ENCODE data around the gene FMNL2.
"Not testable (repeated sequence)": the region's sequence is repeated elsewhere in the genome, so short reads cannot be mapped to it uniquely, and the experiment has no call there.

The FMNL2 gene

DNA sequence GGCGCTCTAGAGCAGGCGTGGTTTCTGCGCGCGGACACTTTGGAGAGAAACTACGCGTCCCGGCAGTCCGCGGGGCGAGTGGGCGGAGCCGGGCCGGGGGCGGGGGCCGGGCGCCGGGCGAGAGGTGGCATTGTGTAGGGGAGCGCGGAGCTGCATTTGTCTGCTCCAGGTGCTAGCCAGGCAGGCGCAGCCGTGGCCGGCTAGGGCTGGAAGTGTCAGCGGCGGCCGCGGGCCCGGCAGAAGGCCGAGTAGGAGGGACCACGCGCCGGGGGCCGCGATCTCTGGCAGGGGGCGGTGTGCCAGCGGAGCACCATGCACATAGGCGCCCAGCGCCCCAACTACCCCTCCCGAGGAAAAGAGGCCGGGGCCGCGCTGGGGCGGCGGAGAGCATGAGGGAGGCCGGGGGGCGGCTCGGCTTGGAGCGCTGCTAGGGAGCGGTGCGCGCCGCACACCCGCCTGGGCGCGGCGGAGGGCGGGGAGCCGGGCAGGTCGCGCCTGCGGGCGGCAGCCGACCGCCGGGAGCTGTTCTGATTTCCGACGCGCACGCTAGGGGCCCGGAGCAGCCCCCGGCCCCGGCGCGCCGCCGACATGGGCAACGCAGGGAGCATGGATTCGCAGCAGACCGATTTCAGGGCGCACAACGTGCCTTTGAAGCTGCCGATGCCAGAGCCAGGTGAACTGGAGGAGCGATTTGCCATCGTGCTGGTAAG is at the start of gene FMNL2:
FMNL2 (plus strand) TSS at position 159 of the 710 bp plus-strand sequence.
- peak in 1 of 2 donors; percentile 3 for DNase-seq (ENCODE audit: low read depth in 2 of 2)

- DNase-seq (ENCODE audit: low read depth in 2 of 2), result no peak
Observed at GRCh38 chr2:152292991-152293390, 42.0 kb upstream of the FMNL2 start.

DNA sequence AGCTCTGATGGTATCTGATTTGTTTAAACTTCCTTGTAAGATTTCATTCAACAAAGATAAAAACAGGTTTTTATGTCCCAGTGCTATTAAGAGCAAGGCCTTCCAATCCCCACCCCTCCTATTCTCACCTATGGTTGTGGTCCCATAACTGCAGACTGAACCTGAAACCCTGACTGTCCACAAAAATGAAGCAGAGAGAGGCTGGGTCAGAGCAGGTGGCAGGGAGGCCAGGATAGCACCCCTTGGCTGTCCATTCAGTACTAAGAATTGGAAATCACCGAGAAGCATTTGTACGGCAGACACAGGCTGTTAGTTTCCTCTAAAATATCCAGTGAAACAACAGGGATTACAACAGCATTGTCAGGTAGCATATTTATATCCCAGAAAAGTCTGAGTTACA is 37.3 kb upstream of the FMNL2 start:
- no peak for DNase-seq (ENCODE audit: low read depth in 2 of 2)

DNA sequence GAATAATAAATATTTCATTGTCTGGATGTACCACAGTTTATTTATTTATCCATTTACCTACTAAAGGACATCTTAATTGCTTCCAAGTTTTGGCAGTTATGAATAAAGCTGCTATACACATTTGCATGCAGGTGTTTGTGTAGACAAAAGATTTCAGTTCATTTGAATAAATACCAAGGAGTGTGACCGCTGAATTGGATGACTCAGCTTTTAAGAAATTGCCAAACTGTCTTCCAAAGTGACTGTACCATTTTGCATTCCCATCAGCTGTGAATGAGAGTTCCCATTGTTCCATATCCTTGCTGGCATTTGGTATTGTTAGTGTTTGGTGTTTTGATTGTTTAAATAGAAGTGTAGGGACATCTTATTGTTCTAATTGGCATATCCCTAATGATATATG is 36.2 kb upstream of the FMNL2 start:
- no peak for DNase-seq (ENCODE audit: low read depth in 2 of 2)

DNA sequence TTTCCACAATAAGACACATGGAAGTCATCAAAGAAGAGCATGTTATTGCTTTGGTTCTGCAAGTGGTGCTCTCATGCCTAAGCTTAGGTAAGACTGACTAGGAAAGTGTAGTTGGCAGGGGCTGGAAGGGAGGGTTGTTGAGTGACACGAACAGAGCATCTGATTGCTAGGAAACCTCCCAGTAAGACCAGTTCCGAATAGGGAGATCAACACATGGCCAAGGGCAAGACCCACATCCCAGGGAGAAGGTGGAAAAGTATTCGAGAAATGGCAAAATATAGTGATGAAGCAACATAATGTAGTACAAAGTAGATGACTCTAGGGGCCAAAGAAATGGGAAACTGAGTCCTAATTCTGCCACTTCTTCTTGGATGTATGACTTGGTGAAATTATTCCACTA is 33.8 kb upstream of the FMNL2 start:
- no peak for DNase-seq (ENCODE audit: low read depth in 2 of 2)

GRCh38 chr2:152303951-152304350 is 31.0 kb upstream of the FMNL2 start:
- no peak for DNase-seq (ENCODE audit: low read depth in 2 of 2)

- no peak for DNase-seq (ENCODE audit: low read depth in 2 of 2)
Observed at GRCh38 chr2:152304836-152305235, 30.1 kb upstream of the FMNL2 start.

DNA sequence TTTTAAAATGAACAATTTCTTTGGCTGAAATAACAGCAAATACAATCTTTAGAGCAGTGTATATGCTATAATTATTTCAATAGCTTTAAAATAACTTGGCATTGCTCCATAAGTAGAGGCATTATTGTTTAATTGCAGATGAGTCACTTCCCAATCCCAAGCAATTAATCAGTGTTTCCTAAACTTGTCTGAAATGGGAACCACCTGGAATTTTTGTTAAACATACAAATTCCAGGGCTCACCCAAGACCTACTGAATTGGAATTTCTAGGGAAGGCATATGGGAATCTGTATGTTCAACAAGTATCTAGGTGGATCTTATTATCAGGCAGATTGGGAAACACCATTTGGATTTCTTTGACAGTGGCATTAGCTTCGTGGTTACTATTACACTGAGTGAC is 27.1 kb upstream of the FMNL2 start:
- DNase-seq (ENCODE audit: low read depth in 2 of 2), result no peak

DNA sequence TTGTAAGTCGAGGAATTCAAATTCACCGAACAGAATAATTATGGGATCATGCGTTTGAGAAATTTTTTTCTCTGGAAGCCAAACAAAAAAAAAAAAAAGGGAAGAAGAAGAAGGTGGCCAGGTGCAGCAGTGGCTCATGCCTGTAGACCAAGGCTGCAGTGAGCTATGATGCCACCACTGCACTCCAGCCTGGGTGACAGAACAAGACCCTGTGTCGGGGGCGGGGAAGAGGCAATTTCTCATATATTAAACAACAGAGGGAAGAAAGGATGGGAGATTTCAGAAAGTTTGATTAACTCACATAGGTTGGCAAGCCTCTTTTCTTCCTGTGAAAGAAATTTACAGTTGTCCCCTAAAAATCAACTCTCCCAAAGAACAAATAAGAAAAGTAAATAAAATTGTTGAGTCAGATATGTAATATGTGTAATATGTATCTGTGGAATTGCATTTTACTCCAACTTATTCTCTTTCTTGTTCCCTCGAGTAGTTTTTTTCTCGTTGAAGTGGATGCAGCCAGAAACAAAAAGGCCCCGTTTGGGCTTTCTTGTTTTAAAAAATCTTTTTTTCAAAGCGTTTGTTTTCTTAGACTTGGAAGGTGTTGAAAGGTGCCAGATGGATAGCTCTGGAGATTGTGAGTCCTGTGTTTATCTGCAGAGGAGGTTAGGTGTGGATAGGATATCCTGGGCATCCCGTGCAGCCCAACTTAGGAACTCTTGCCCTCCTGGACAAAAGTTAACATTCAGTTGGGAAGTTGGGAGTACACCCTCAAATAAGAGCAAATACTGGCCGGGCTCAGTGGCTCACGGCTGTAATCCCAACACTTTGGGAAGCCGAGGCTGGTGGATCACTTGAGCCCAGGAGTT is 25.4 kb upstream of the FMNL2 start:
- DNase-seq (ENCODE audit: low read depth in 2 of 2), result no peak

GRCh38 chr2:152319822-152320570 is 15.0 kb upstream of the FMNL2 start:
- DNase-seq (ENCODE audit: low read depth in 2 of 2), result no peak

DNA sequence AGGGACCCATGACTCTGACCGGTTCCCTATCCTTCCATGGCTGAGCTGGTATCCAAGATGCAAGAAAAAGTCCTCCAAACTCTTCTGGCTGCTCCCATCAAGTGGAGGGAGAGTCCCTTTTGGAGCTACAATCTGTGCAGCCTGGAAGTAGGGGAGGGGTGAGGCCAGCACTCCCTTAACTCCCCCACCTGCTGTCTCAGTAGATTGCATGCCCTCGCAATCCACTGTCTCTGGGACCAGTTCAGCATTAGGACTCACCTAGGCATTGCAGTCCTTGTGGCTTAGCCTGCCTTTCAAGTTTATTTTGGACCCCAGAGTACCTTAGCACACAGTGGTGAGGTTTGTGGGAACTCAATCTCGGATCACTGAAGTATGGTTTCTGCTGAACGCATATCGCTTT is 14.2 kb upstream of the FMNL2 start:
- DNase-seq (ENCODE audit: low read depth in 2 of 2), result no peak

GRCh38 chr2:152322222-152322621 is 12.8 kb upstream of the FMNL2 start:
- DNase-seq (ENCODE audit: low read depth in 2 of 2), result no peak

DNA sequence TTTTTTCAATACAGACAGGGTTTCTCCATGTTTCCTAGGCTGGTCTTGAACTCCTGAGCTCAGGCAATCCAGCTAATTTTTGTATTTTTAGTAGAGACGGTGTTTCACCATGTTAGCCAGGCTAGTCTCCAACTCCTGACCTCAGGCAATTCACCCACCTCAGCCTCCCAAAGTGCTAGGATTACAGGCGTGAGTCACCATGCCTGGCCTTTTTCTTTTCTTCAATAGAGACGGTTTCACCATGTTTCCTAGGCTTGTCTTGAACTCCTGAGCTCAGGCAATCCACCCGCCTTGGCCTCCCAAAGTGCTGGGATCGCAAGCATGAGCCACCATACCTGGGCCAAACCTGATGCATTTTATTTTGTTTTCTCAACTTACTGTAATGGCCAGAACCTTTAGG is 9.8 kb upstream of the FMNL2 start:
- DNase-seq (ENCODE audit: low read depth in 2 of 2), result not testable (repeated sequence)

GRCh38 chr2:152326710-152327109 is 8.3 kb upstream of the FMNL2 start:
- no peak for DNase-seq (ENCODE audit: low read depth in 2 of 2)

DNA sequence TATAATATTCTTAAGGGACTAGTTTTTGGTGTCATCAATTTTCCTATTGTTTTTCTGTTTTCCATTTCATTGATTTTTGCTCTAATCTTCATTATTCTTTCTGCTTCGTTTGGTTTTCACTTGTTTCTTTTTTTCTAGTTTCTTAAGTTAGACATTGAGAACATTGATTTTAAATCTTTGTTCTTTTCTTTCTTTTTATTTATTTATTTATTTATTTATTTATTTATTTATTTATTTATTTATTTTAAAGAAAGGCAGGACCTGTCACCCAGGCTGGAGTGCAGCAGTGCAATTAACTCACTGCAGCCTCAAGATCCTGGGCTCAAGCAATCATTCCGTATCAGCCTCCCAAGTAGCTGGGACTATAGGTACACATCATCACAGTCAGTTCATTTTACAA is 7.0 kb upstream of the FMNL2 start:
- DNase-seq (ENCODE audit: low read depth in 2 of 2), result no peak

DNA sequence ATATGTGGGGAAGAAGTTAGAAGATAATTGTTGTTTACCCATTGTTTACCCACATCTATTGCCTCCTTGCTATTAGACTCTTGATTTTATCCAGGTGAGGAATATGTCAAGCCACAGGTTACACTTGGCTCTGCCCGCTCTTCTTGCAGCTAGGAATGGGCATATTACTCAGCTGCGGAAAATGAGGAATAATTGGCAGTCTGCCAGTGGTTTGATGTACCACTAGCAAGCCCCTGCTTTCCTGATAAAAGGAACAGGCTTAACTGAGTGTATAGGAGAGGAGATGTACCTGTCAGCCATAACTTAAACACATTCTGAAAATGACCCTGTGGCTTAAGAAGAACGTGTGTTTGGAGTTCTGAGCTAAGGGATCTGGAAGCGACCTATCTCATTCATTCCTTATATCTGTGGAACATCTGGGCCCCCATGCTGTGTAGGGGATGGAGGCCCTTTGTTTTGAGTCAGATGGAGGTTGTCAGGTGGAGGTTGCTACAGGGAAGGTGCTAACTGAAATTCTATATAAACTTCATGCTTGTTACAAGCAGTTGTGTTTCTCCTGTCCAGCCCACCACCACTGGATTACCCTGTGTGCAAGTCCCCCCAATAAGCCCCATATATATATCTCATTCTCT is 4.6 kb upstream of the FMNL2 start:
- no peak for DNase-seq (ENCODE audit: low read depth in 2 of 2)

- DNase-seq (ENCODE audit: low read depth in 2 of 2), result no peak
Observed at GRCh38 chr2:152334701-152335015, 316 bp upstream of the FMNL2 start.

- no peak for DNase-seq (ENCODE audit: low read depth in 2 of 2)
Observed at GRCh38 chr2:152335726-152336118, 748 bp downstream of the FMNL2 start.

DNA sequence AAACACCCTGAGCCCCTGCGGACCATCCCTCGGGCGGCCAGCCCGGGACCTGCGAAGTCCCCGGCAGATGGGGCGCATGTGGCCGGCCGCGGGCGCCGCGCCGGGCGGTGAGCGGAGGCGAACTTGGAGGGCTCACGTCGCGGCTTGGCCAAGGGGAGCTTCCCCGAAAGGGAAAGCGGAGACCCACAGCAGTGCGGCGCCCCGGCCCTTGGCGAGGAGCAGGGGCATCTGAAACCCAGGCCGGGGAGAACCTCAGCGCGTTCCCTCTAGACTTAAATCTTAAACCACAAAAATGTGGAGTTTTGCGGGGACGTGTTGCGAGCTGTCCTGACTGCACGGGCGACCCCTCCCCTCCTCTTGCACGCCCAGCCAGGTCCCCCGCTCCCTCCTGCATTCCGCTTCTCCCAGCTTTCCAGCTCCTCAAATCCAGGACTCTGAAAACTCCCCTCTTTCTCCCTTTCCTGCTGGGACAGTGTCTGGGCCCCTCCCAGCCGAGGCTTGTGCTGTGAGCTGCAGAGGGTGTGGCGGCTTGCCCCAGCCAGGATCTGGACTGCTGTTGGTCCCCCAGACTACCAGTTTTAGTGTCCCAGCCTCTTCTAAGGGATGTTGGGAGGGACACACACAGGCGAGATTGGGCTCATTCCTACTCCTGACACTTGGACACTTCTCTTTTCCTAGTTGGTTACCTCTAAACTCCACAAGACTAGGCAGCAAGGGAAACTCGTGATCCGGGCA is 1.3 kb downstream of the FMNL2 start:
- DNase-seq (ENCODE audit: low read depth in 2 of 2), result no peak

DNA sequence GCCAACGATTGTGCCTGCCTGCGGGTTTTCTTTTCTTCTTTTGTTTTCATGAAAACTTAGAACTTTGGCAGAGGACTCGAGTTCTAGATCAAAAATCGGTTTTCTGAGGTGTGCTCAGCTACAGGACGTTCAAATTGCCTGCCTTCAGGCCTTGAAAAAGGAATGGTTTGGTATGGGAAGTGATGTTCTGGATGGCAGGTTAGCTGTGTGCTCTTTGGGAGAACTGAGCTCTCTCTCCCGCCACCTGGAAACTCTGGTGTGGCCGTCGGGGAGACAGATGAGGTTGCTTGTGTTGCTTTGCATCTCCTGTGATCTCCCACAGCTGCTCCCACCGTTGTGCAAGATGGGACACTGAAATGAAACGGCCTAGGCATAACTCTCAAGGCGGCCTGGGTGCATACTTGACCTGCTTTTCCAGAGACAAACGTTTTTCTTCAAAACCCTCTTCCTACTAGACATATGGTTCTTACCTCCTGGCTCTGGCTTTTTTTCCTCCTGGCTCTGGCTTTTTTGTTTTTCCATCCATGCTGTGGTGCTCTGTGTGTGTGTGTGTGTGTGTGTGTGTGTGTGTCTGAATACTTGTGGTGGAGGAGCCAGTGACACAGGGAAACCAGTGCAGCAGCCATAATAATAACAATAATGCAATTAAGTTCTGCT is 2.0 kb downstream of the FMNL2 start:
- no peak for DNase-seq (ENCODE audit: low read depth in 2 of 2)

- DNase-seq (ENCODE audit: low read depth in 2 of 2), result no peak
Observed at GRCh38 chr2:152337511-152337903, 2.5 kb downstream of the FMNL2 start.

All from stimulated activated CD8-positive, alpha-beta memory T cell treated with anti-CD3 and anti-CD28 coated beads, Interleukin-7, amount 100 ng/mL, for 4 hours (primary cell).